Measurements from ENCODE around the gene DDX31.
"Not testable (repeated sequence)": the region's sequence is repeated elsewhere in the genome, so short reads cannot be mapped to it uniquely, and the experiment has no call there.

Gene DDX31

GRCh38 chr9:132669698-132670456 is at the start of gene DDX31:
Gene DDX31 (minus strand): TSS chr9:132669983. CDS start chr9:132669934, 49 bp downstream.
- no peak for DNase-seq

- DNase-seq = not testable (repeated sequence)
Measured at GRCh38 chr9:132718381-132718928, 48.7 kb upstream of the DDX31 start.

GRCh38 chr9:132717326-132717945 is 47.7 kb upstream of the DDX31 start:
- DNase-seq = no peak

GRCh38 chr9:132716007-132716406 is 46.2 kb upstream of the DDX31 start:
- DNase-seq = no peak

GRCh38 chr9:132712753-132713152 is 43.0 kb upstream of the DDX31 start:
- no peak for DNase-seq

- no peak for DNase-seq
Measured at GRCh38 chr9:132711846-132712245, 42.1 kb upstream of the DDX31 start.

GRCh38 chr9:132711152-132711551 is 41.4 kb upstream of the DDX31 start:
- not testable (repeated sequence) for DNase-seq

- DNase-seq = no peak
Measured at GRCh38 chr9:132710333-132710732, 40.5 kb upstream of the DDX31 start.

GRCh38 chr9:132708769-132709430 is 39.1 kb upstream of the DDX31 start:
- no peak for DNase-seq

- no peak for DNase-seq
Measured at GRCh38 chr9:132708239-132708638, 38.5 kb upstream of the DDX31 start.

GRCh38 chr9:132703336-132703735 is 33.6 kb upstream of the DDX31 start:
- no peak for DNase-seq

- no peak for DNase-seq
Measured at GRCh38 chr9:132702254-132702653, 32.5 kb upstream of the DDX31 start.

- no peak for DNase-seq
Measured at GRCh38 chr9:132699956-132700355, 30.2 kb upstream of the DDX31 start.

GRCh38 chr9:132698989-132699388 is 29.2 kb upstream of the DDX31 start:
- no peak for DNase-seq

GRCh38 chr9:132697230-132697629 is 27.4 kb upstream of the DDX31 start:
- no peak for DNase-seq

GRCh38 chr9:132694144-132694543 is 24.4 kb upstream of the DDX31 start:
- no peak for DNase-seq

- no peak for DNase-seq
Measured at GRCh38 chr9:132690696-132691095, 20.9 kb upstream of the DDX31 start.

- no peak for DNase-seq
Measured at GRCh38 chr9:132683873-132684272, 14.1 kb upstream of the DDX31 start.

- no peak for DNase-seq
Measured at GRCh38 chr9:132681561-132681960, 11.8 kb upstream of the DDX31 start.

GRCh38 chr9:132679946-132680625 is 10.3 kb upstream of the DDX31 start:
- DNase-seq = no peak

- DNase-seq = no peak
Measured at GRCh38 chr9:132677976-132678375, 8.2 kb upstream of the DDX31 start.

- DNase-seq = no peak
Measured at GRCh38 chr9:132674485-132674884, 4.7 kb upstream of the DDX31 start.

GRCh38 chr9:132673355-132673754 is 3.6 kb upstream of the DDX31 start:
- DNase-seq = no peak

All from SIG-M5 (cell line).